Hypothalamus (tissue), 51 donors: Measurements from ENCODE around the gene CLCN7.

Experiments used
- DNase-seq, 51 donors: peaks; one replicate each; lab custom pipeline; 2025; lab: John Stamatoyannopoulos, UW

CLCN7 gene

DNA sequence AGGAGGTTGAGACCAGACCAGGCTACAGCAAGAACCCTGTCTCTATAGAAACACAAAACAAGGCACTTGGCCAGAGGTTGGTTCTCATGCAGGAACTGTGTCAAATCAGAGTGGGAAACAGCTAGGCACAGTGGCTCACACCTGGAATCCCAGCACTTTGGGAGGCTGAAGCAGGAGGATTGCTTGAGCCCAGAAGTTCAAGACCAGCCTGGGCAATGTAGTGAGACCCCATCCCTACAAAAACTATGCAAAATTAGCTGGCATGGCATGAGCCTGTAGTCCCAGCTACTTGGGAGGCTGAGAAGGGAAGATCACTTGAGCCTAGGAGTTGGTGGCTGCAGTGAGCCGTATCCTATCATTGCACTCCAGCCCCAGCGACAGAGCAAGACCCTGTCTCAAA is 62.0 kb downstream of the CLCN7 start:
- DNase-seq, result no peak

- peak; percentile 50 to 99 (median 93) for DNase-seq
Observed at GRCh38 chr16:1408171-1408837, 66.5 kb downstream of the CLCN7 start.

GRCh38 chr16:1407753-1408152 is 67.1 kb downstream of the CLCN7 start:
- DNase-seq, result peak in 5 of 51 donors; percentile 18 to 39 (median 21)

DNA sequence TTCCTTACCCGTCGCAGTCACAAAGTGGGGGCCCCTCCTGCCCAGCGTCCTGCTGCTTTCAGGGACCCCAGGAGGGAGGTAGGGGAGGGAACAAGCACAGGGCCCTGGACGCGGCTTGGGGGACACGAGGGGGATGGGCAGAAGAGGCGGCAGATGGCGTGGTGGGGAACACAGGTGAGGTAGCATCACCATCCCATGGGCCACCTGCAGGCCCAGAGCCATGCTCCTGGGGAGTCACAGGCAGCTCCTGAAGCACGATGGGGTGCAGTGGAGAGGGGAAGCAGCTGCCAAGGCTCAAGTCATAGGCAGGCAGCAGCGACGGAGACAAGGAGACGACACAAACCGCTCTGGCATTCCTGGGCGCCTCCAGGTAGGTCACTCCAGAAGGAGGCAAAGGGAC is 71.1 kb downstream of the CLCN7 start:
- no peak for DNase-seq

- no peak for DNase-seq
Observed at GRCh38 chr16:1403036-1403435, 71.8 kb downstream of the CLCN7 start.

DNA sequence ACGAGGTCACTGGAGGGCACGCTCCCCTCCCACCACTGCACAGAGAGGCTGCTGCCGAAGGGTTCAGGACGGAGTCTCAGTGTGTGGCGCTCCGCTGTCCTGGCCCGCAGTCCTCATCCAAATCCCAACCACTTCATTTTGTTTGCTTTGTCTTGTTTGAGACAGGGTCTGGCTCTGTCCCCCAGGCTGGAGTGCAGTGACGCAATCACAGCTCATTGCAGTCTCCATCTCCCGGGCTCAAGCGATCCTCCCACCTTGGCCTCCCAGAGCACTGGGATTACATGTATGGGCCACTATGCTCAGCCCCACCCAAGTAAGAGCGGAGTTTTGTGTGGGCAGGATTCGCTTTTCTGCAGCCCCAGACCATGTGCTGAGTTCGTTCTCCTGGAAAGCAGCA is 73.1 kb downstream of the CLCN7 start:
- no peak for DNase-seq

DNA sequence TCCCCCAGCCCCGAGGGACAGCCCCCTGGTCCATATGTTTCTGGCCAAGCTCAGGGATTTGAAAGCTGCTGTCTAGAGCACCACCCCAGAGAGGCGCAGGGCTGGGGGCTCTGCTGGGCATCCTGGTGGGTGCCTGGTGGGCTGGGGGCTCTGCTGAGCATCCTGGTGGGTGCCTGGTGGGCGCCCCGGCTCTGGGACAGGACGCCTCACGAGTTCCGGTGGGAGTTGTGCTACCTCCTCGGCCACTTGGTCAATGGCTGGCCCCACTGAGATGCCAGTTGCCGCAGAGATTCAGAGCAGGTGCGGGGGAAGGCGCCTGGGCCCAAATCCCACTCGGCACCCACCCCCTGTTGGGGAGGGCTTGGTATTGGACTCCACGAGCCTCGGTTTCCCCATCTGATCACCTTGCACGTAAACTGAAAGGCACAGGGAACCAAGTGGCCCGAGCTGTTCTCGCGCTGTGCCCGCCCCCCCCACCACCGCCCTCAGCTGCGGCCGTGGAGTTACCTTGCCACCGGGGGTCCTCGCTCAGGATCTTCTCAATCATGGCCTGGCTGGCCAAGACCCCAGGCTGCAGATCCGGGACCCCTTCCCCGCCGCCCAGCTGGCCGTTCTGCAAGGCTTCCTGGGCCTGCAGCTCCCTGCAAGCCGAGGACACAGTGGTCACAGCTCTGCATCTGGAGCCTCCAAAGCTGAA is 73.6 kb downstream of the CLCN7 start:
- DNase-seq, result no peak

GRCh38 chr16:1398826-1399581 is 75.8 kb downstream of the CLCN7 start:
- no peak for DNase-seq

DNA sequence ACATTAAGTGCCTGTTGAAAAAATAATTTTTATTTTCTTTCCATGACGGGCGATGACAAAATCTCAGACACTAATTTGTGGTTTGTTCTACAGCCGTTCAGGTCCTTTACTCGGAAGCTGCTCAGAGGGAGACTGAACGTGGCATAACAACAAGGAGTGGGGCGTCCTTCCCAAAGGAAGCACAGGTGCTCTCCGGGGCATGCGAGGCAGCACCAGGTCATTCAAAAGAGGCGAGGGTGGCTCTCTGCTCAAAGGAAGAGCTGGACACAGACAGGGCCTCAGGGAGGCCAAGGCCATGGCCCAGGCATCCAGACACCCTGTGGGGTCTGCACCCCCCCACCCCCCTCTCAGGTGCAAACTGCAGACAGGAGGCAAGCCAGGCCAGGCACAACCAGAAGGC is 76.5 kb downstream of the CLCN7 start:
- DNase-seq, result no peak

DNA sequence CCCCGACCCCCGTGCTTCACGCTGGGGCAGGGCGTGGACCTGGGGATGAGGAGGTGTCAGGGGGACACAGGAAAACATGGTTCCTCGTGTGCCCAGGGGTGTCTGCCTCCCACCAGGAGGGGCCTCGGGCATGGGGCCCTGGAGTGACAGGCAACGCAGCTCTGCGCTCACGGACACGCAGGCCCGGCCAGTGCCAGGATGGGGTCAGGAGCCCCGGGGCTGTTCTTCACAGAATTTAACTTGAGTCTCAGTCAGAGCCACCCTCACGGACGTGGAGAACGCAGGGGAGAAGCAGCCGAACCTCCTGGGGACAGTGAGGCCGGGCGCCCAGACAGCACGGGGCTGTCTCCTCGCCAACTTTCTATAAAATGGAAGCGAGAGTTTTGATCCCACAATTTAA is 77.0 kb downstream of the CLCN7 start:
- DNase-seq, result no peak

GRCh38 chr16:1395444-1396031 is 79.3 kb downstream of the CLCN7 start:
- DNase-seq, result no peak
